CD4-positive, alpha-beta T cell treated with Interleukin-2 at 100 ng/mL for 4 hours (primary cell): ENCODE measurements around the gene DOK5.

Experiments
- DNase-seq: peaks from one replicate; pipeline ENCODE4 v3.0.0-alpha.2; 2020; ENCODE audit warnings: low spot score

Gene DOK5

DNA sequence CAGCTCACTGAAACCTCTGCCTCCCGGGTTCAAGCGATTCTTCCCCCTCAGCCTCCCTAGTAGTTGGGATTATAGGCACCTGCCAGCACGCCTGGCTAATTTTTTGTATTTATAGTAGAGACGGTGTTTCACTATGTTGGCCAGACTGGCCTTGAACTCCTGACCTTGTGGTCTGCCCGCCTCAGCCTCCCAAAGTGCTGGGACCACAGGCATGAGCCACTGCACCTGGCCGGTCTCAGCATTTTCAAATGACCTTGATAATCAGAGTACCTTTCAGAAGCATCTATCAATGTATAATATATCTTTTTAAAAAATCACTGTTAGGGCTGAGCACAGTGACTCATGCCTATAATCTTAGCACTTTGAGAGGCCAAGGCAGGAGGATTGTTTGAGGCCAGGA, 143.0 kb downstream of the DOK5 start:
- DNase-seq: no peak

DNA sequence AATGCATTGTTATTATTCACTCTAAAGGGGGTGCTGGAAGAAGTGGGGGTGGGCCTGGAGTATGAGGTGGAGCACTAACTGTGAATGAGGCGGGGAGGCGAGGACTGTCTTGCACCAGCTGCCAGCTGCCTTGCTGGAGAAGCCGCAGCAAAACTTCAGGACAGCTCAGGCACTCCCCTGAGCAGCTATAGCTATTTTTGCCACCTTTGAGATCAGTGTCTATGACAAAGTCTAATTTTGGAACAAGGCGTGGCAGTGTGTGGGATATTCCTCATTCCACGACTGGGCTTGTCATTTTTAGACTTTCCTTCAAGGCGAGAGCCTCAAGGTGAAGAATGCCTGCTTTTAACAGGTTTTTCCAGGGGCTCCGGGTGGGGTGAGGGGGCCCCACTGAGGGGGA, 143.8 kb downstream of the DOK5 start:
- DNase-seq: no peak

DNA sequence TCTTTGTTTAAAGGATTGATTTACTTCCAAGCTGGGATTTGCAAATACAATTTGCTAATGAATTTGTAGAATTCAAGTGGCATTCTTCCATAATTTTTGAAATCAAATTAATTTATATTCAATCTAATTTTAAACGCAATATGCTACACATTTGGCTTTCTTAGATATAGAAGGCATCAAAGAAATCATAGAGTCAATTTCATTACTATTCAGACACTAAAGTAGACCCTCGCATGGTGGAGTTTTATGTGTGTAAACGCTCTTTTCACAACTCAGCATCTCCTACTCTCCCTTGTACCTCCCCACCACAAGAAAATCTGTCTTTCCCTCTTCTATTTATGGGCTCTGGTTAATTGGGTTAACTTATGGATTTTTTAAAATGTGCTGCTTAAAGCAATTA, 144.3 kb downstream of the DOK5 start:
- no peak for DNase-seq

DNA sequence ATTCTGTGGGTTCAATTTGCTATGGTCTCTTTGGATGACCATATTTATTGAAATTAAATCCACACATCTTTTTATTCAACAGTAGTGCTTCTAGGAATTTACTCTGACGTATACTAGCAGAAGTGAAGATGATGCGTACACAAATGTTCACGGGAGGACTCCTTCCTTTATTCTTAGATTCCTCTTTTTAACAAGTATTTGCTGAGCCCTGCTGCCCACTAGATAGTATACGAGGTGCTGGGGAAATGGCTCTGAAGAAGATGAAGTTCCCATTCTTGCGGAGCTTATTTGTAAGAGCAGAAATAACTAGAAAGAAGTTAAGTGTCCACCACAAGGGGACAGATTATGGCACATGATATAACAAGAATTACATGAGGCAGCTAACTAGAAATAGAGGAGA, 145.2 kb downstream of the DOK5 start:
- DNase-seq: no peak

DNA sequence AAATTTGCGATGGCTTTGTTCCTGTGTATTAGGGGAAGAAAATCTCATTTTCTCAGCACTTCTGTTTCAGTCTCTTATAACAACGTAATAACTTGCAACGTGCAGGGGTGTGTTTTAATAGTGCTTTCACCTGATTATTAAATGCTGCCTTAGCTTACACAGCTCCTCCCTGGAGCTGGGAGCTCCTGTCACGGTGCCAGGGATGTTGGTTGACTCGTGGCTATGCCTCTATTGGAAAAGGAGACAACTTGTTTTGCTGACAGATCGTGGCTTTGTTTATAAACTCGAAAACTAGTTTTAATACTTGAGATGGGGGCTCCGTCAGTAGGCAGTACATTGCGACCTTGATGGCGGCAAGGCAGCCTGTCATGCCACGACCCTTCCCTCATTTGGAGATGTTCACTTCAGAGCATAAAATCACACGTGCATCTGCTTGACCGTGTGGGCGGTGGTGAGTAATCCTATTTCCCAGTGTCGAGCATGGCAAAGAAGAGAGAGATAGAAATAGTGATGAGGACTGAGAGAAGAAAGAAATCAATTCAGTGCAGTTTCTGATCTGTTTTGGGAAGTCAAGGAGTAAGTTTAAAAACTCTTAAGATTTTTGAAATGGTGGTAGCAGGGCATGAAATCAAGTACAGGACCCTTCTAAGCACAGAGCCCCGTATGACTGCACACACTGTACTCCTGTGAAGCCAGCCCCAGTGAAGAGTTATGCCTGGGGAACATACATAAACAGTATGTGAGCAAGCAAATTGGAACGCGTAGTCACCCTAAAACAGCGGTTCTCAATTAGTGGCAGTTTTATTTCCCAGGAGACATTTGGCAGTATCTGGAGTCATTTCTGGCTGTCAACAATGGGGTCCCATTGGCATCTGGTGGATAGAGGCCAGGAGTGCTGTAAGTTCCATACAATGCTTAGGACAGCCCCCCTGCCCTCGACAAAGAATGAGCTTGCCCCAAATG, 147.2 kb downstream of the DOK5 start:
- no peak for DNase-seq

DNA sequence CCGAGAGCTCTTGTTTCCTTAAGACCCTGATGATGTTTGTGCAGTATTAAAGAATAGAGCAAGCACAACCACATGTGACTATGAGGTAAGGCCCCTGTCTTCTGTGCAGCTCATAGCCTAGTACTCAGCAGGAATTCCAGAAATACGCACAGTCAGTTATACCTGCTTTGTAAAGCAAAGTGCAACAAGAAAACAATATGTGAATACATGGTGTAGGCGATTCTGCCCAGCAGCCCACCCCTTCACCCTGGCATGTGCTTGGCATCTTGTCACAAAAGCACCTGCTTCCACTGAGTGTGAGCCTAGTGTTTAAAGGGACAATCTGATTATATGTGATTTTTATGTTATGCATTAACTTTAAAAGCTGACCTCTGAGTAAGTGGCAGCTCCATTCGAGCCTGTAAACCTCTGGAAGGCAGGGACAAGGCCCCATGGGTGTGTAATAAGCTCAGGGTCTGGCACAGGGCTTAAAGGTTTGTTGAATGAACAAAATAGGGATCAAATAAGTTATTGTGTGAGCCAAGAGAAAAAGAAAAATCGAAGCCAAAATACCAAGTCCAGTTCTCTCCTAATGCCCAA, 148.7 kb downstream of the DOK5 start:
- DNase-seq: no peak

DNA sequence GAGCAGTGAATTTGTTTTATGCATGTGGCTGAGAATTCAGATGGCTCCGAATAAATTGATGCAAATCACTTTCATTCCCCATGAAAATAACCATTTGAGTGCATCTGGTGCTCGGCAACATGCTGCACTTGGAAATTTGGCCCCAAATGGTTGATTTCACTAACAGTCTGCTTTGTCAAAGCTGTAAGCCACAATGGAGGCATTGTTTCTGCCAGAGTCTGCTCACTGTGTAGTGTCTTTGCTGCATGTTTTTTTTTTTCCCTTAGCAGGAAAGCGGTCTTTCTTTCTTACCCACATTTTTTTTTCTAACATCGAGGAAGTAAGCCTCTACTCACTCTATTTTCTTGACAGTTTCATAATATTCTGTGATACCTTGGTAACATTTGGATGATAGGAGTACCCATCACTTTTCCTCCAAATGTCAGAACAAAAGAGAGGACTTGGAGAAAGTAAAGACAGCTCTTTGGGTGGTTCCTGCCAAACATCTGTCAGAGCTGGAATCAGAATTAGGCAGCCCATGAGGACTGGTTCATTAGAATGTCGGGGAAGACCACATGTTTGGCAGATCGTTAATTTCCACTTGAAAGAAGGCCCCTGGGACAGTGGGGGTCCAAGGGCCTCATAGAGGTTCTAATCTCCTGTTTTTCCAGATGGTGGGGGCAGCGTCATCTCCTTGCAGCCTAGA, 149.5 kb downstream of the DOK5 start:
- DNase-seq: no peak

DNA sequence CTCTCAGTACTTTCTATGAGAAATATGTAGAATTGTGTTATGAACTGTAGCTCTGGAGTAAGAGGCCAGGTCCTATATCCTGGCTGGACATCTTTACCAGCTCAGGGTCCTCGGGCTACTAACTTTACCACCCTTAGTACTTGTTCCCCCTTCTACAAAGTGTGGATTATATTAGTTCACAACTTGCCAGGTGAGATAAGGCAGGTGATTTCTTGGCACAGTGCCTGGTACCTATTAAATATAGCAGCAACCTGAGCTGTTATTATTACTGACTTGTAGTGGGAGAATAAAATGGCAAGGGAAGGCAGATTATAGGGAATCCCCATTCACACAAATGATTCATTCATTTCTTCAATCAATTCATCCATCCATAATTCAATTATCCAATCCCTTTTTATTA, 150.1 kb downstream of the DOK5 start:
- no peak for DNase-seq

DNA sequence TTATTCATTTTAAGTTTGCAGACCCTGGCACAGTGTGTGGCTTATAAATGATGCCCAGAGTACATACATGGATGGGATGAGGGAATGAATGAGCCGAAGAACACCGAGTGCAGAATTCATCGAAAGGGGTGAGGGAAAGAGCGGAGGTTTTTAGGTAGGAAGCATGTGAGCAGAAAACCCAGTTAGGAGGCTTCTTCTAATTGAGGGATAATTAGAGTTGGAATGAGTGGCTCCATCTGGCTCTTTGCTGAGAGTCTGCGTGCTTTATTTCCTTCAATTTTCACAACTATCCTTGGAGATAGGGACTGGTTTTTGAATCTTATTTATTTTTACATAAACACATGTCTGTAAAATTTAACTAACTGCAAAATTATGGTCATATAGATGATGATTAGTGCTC, 150.7 kb downstream of the DOK5 start:
- no peak for DNase-seq

DNA sequence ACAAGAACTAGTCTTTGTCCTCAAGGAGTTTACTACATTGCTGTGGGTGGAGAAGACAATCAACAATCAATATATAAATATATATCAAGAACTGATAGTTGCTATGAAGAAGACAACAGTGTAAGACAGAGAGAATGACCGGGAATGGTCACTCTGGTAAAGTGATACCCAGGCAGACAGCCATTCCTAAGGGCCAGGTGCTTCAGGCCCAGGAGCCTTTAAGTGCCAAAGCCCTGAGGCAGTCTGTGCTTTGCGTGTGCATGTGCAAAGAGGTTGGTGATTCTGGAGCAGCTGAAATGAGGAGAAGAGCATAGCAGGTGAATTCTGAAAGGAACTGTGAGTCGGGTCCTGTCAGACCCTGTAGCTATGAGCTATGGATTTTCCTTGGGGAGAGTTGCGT, 154.2 kb downstream of the DOK5 start:
- no peak for DNase-seq

DNA sequence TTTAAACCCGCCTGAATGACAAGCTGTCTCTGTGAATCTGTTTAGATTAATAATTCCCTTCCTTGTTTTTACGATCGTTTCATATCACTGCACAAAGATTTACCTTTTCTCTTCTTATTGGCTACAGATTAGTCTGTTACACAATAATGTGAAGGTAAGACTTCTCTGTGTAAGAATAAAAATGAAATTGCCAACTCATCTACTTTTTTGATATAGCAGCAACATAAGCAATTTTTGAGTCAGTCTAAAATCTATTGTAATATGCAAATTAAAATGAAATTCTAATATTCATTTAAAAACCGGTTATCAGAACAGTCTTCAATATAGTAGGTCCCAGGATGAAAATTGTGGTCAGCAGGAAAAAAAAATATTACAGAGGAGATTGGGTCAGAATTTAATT, 155.2 kb downstream of the DOK5 start:
- DNase-seq: no peak

DNA sequence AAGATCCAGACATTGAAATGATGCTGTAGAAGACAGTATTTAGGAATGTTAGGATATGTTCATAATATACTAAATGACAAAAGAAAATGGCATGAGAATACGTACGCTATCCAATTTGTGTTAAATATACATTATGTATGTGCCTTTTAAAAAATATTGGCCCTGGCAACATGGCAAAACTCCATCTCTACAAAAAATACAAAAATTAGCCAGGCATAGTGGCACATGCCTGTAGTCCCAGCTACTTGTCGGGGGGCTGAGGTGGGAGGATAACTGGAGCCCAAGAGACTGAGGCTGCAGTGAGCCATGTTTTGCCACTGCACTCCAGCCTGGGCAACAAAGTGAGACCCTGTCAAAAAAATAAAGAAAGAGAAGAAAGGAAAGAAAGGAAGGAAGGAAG, 155.7 kb downstream of the DOK5 start:
- DNase-seq: no peak

DNA sequence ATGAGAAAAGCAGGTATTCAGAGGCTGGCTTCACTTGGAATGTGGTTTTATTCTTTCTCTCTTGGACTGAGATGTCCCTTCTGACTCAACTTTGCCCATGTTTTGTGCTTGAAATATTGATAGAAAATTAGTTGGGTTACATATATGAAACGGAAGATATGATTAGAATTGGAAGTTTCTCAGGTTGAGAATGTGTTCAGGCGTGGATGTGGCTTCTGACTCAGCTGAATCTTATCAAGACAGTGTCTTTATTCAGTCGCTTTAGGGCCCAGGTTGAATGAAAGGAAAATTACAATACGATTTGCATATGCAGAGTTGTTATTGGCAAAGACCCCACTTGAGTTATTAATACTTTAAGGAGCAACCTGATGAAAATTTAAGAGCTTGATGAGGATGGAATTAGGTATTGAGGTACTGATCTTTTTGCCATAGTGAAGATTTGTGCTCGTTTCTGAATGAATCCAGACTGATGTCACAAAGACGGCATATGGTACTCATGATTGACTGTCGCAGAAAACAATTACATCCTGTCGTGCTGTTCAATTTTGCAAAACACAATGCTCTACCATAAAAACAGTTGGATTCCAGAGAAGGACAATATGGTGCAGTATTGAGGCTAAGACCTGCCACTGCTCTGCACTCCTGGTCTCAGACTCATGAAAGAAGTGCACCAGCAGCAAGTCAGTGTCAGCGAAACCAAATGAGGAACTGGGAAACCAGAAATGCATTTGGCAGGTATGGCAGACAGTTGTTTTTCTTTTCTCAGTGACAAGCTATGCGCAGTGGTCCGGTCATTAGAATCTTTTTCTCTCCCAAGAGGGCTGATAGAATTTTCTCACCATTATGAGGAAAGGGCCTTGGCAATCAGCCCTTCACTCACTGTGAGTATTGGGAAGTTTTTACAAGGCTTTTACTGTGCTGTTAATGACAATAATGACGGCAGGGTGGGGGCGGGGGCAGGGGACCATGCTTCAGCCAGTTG, 158.3 kb downstream of the DOK5 start:
- DNase-seq: no peak

DNA sequence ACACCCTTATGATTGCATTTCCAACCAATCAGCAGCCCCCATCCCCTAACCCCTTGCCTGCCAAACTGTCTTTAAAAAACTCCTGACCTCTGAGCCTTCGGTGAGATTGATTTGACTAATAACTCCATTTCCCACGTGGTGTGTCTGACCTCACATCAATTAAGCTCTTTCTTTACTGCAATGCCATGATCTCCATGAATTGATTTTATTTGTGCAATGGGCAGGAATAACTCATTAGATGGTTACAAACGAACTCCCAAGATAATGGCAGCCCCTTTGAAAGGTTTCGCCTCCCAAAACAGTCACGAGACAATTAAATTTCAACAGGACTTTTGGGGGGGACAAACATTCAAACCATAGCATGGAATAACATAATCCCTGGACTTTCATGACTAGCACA, 161.2 kb downstream of the DOK5 start:
- no peak for DNase-seq

DNA sequence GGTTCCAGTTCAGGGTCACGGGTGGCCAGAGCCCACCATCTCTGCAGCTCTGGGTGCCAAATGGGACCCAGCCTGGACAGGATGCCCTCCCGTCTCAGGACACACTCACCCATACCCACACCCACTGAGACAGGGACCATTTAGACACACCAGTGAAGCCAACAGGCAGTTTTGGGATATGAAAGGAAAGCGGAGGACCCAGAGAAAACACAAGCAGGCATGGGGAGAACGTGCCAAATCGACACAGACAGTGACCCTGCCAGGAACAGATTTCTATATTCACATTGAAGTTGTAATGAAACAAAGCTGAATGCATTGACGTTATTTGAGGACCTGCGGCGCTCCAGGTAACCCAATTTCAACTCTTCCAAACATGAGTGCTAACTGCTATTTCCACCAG, 164.5 kb downstream of the DOK5 start:
- no peak for DNase-seq

DNA sequence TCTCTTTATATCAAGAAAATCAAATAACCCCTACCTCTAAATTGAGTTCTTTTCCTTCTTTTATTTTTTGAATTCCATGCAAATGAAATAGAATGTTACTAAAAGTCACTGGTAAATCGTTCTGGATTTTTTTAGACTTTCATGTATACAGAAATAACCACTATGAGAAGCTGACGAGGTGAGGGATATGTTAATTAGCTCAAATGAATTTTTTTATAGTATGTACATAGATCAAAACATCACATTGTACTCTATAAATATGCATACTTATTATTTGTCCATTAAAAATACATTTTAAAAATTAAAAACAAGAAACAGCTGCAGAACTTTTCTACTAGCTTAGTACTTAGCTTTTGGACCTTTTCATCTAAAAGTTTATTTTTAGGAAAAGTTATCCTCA, 165.4 kb downstream of the DOK5 start:
- DNase-seq: no peak

DNA sequence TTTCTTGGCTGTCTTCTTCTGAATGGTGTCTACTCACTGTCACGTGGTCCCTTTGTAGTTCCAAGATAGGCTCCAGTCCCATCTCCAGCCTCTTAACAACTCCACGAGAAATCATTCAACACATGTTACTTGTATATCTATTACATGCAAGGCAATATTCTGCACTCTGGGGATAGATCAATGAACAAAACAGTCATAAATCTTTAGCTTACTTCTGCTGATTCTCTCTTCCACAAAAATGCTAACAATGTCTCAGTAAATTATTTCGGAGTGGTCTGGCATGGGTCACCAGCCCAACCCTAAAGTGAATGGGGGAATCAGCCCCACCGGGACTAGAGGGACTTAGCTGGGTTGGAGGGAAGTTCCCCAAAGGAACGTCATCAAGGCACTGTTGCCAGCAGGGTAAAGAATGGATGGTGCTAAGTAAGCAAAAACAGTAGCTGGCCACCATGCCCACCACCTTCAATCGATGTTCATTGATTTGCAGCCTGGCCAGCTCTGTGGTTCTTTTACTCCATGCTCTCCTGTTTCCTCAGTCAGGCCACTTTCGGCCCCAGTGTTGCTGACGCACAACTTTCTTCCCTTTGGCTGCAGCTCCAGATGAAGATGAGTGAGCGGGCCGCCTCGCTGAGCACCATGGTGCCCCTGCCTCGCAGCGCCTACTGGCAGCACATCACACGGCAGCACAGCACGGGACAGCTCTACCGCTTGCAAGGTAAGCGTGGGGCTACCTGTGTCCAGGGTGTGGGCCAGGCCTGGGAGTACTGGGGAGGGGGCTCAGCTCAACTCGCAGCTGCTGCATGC, 167.7 kb downstream of the DOK5 start:
- no peak for DNase-seq

DNA sequence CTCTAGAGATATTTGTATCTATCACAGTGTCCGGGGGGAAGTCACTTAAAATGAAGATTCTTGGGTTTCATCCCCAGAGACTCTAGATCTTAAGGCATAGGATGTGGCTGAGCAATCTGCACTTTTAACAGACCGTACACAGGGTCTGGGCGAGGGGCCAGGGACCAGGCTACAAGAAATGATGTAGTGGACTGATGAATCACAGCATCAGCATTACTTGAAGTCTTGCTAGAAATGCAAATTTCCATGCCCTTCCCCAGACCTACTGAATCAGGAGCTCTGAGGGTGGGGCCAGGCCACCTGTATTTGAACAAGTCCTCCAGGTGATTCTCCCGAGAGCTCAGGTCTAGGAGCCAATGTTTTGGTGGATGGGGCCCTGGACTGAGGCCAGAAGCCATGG, 168.4 kb downstream of the DOK5 start:
- no peak for DNase-seq

DNA sequence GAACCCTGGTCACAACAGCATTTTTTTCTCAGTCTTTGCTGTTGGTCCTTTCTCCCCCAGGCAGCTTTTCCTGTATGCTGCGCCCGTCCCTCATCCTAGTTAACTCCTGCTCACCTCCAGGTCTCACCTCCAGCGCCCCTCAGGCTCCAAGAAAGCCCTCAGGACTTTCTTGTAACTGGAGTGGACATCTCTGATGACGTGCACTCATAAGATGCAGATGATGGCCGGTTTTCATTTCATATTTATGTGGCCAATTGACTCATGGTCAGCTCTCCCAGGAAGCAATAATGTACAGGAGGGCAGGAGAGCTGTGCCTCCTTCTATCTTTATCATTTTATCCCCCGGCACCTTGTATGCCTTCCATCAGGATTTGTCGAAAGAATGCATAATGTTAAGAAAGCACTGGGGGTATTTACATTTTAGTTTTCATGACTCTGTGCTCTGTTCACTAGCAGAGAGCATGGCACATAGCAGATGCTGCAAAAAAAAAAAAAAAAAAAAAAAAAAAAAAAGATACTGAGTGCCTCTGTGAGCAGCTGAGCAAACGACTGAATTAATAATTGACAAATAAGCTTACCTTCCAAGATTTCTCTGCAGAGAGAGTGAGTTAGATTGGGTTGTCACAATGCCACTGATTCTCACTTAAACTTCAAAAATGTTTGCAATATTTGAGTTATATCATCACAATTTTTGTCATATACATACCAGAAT, 170.2 kb downstream of the DOK5 start:
- no peak for DNase-seq

DNA sequence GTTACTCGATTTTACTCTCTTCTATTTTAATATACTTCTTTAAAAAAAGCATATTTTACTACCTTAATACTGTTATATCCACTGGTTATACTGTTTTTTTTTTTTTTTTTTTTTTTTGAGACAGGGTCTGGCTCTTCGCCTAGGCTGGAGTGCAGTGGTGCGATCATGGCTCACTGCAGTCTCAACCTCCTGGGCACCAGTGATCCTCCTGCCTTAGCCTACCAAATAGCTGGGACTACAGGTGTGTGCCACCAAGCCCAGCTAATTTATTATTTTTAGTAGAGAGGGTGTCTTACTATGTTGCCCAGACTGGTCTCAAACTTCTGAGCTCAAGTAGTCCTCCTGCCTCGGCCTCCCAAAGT, 170.7 kb downstream of the DOK5 start:
- DNase-seq: no peak
